ENCODE measurements around the gene PID1. TPM values are rescaled to one million over a fixed set of nuclear protein-coding genes. Genes with fewer than 3 reads are reported as not detected.

The PID1 gene
- total RNA-seq, 1 experiment from 2014 or later, result 2.6 TPM

DNA sequence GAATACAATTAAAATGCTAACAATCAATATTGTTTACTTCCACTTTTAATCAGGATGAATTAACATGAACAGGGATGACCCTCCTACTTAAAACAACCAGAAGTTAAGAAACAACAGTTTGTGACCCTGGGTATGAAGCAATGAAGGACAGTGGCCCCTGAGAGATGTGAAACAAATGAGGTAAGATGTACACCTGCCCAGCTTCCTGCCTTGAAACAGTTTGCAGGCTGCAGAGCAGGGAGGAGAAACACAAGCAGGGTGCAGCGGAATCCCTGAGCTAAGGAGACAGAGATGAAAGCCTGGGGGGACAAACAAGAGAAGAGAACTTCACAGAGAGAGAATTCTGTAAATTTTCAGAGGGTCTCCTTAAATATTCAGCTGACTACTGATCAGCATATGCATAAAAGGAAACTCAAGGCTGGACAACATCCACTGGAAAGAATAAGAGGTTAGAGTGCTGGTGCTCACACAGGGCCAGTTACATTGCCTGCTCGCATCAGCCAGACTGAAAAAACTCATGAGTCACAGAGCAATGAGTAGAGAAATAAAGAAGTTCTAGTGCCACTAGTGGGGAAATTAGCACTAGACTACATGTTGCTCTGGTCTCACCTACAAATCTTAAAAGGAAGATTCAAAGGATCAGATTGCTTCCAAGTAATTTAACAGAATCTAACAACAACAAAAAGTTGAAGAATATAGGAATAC is 106.4 kb downstream of the PID1 start:
- H3K36me3 Mint-ChIP-seq, result no peaks in the 10 kb centered on the region
- H3K27ac Mint-ChIP-seq, result peak overlapping the region; percentile 52
- no peaks in the 10 kb centered on the region for H3K9me3 Mint-ChIP-seq
- no peaks in the 10 kb centered on the region for H3K27me3 Mint-ChIP-seq (ENCODE audit: low read depth)
- DNase-seq (ENCODE audit: low spot score), result no peak
- POLR2A ChIA-PET, result no interaction called here
- ATAC-seq, result peak; percentile 61
- TF ChIP-seq, protein P1, sequence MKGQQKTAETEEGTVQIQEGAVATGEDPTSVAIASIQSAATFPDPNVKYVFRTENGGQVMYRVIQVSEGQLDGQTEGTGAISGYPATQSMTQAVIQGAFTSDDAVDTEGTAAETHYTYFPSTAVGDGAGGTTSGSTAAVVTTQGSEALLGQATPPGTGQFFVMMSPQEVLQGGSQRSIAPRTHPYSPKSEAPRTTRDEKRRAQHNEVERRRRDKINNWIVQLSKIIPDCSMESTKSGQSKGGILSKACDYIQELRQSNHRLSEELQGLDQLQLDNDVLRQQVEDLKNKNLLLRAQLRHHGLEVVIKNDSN (CRISPR knock-in tag; IDR thresholded peaks at IDR 0.05), result no peak
- TF ChIP-seq, protein P2, sequence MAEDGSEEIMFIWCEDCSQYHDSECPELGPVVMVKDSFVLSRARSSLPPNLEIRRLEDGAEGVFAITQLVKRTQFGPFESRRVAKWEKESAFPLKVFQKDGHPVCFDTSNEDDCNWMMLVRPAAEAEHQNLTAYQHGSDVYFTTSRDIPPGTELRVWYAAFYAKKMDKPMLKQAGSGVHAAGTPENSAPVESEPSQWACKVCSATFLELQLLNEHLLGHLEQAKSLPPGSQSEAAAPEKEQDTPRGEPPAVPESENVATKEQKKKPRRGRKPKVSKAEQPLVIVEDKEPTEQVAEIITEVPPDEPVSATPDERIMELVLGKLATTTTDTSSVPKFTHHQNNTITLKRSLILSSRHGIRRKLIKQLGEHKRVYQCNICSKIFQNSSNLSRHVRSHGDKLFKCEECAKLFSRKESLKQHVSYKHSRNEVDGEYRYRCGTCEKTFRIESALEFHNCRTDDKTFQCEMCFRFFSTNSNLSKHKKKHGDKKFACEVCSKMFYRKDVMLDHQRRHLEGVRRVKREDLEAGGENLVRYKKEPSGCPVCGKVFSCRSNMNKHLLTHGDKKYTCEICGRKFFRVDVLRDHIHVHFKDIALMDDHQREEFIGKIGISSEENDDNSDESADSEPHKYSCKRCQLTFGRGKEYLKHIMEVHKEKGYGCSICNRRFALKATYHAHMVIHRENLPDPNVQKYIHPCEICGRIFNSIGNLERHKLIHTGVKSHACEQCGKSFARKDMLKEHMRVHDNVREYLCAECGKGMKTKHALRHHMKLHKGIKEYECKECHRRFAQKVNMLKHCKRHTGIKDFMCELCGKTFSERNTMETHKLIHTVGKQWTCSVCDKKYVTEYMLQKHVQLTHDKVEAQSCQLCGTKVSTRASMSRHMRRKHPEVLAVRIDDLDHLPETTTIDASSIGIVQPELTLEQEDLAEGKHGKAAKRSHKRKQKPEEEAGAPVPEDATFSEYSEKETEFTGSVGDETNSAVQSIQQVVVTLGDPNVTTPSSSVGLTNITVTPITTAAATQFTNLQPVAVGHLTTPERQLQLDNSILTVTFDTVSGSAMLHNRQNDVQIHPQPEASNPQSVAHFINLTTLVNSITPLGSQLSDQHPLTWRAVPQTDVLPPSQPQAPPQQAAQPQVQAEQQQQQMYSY (CRISPR knock-in tag; IDR thresholded peaks at IDR 0.05), result no peak
- TF ChIP-seq ZNF671 (CRISPR knock-in tag; IDR thresholded peaks at IDR 0.05) (no peak), GRHL2 (CRISPR knock-in tag; IDR thresholded peaks at IDR 0.05; ENCODE audit: insufficient replicate concordance, severe bottlenecking) (no peak)
- no peak overlapping the region for H3K4me3 Mint-ChIP-seq
- H3K4me1 Mint-ChIP-seq, result peaks cover 11% of the 10 kb centered on the region
- CTCF ChIA-PET, result interaction anchor here (1.1 kb wide), 1 partner anchor 109 kb away, joined by 5 read pairs; no protein-coding TSS in a partner anchor

DNA sequence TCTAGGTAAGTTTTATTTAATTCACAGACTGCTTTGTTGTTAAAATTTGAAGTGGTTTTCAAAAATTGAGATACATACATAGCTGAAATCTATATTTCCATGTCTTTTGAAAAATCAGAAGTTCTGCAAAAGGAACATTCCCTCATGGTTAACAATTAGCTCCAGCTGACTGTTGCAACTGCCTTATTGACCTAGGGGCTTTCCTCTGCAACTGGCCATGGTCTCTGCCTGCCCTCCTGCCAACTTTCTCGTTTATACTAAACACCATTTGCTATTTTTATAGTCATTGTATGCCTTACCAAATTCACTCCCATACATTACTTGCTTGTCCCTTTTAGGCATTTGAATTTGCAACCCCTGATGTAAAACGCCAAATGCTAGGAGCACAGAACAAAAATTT is 107.2 kb downstream of the PID1 start:
- ChIA-PET CTCF (interaction anchor here (1.1 kb wide), 1 partner anchor 110 kb away, joined by 5 read pairs; no protein-coding TSS in a partner anchor), POLR2A (no interaction called here)
- TF ChIP-seq, protein P3, sequence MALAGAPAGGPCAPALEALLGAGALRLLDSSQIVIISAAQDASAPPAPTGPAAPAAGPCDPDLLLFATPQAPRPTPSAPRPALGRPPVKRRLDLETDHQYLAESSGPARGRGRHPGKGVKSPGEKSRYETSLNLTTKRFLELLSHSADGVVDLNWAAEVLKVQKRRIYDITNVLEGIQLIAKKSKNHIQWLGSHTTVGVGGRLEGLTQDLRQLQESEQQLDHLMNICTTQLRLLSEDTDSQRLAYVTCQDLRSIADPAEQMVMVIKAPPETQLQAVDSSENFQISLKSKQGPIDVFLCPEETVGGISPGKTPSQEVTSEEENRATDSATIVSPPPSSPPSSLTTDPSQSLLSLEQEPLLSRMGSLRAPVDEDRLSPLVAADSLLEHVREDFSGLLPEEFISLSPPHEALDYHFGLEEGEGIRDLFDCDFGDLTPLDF (CRISPR knock-in tag; IDR thresholded peaks at IDR 0.05), result no peak
- TF ChIP-seq, protein P4, sequence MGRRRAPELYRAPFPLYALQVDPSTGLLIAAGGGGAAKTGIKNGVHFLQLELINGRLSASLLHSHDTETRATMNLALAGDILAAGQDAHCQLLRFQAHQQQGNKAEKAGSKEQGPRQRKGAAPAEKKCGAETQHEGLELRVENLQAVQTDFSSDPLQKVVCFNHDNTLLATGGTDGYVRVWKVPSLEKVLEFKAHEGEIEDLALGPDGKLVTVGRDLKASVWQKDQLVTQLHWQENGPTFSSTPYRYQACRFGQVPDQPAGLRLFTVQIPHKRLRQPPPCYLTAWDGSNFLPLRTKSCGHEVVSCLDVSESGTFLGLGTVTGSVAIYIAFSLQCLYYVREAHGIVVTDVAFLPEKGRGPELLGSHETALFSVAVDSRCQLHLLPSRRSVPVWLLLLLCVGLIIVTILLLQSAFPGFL (CRISPR knock-in tag; IDR thresholded peaks at IDR 0.05; ENCODE audit: borderline replicate concordance), result no peak
- TF ChIP-seq, protein P5, sequence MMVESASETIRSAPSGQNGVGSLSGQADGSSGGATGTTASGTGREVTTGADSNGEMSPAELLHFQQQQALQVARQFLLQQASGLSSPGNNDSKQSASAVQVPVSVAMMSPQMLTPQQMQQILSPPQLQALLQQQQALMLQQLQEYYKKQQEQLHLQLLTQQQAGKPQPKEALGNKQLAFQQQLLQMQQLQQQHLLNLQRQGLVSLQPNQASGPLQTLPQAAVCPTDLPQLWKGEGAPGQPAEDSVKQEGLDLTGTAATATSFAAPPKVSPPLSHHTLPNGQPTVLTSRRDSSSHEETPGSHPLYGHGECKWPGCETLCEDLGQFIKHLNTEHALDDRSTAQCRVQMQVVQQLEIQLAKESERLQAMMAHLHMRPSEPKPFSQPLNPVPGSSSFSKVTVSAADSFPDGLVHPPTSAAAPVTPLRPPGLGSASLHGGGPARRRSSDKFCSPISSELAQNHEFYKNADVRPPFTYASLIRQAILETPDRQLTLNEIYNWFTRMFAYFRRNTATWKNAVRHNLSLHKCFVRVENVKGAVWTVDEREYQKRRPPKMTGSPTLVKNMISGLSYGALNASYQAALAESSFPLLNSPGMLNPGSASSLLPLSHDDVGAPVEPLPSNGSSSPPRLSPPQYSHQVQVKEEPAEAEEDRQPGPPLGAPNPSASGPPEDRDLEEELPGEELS (CRISPR knock-in tag; IDR thresholded peaks at IDR 0.05), result no peak
- TF ChIP-seq TCF7 (CRISPR knock-in tag; IDR thresholded peaks at IDR 0.05; ENCODE audit: low read depth), result no peak
- no peak for TF ChIP-seq ZNF671 (CRISPR knock-in tag; IDR thresholded peaks at IDR 0.05)
- TF ChIP-seq EMX1 (CRISPR knock-in tag; IDR thresholded peaks at IDR 0.05), result no peak
- no peak for TF ChIP-seq ZNF121 (CRISPR knock-in tag; IDR thresholded peaks at IDR 0.05)
- TF ChIP-seq ETV6 (CRISPR knock-in tag; IDR thresholded peaks at IDR 0.05), result no peak
- no peak for TF ChIP-seq MYBL2 (CRISPR knock-in tag; IDR thresholded peaks at IDR 0.05)
- no peak for TF ChIP-seq SMAD3 (CRISPR knock-in tag; IDR thresholded peaks at IDR 0.05; ENCODE audit: borderline replicate concordance)
- TF ChIP-seq FOXP1 (CRISPR knock-in tag; IDR thresholded peaks at IDR 0.05; ENCODE audit: borderline replicate concordance), result no peak
- TF ChIP-seq NR2C2 (CRISPR knock-in tag; IDR thresholded peaks at IDR 0.05), result no peak
- TF ChIP-seq JAZF1 (CRISPR knock-in tag; IDR thresholded peaks at IDR 0.05), result no peak
- TF ChIP-seq, protein P6, sequence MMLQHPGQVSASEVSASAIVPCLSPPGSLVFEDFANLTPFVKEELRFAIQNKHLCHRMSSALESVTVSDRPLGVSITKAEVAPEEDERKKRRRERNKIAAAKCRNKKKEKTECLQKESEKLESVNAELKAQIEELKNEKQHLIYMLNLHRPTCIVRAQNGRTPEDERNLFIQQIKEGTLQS (CRISPR knock-in tag; conservative IDR thresholded peaks at IDR 0.05), result no peak
- TF ChIP-seq NR1H2 (CRISPR knock-in tag; IDR thresholded peaks at IDR 0.05), result no peak
- TF ChIP-seq, protein P7, sequence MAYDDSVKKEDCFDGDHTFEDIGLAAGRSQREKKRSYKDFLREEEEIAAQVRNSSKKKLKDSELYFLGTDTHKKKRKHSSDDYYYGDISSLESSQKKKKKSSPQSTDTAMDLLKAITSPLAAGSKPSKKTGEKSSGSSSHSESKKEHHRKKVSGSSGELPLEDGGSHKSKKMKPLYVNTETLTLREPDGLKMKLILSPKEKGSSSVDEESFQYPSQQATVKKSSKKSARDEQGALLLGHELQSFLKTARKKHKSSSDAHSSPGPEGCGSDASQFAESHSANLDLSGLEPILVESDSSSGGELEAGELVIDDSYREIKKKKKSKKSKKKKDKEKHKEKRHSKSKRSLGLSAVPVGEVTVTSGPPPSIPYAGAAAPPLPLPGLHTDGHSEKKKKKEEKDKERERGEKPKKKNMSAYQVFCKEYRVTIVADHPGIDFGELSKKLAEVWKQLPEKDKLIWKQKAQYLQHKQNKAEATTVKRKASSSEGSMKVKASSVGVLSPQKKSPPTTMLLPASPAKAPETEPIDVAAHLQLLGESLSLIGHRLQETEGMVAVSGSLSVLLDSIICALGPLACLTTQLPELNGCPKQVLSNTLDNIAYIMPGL (CRISPR knock-in tag; IDR thresholded peaks at IDR 0.05), result no peak
- TF ChIP-seq, protein P8, sequence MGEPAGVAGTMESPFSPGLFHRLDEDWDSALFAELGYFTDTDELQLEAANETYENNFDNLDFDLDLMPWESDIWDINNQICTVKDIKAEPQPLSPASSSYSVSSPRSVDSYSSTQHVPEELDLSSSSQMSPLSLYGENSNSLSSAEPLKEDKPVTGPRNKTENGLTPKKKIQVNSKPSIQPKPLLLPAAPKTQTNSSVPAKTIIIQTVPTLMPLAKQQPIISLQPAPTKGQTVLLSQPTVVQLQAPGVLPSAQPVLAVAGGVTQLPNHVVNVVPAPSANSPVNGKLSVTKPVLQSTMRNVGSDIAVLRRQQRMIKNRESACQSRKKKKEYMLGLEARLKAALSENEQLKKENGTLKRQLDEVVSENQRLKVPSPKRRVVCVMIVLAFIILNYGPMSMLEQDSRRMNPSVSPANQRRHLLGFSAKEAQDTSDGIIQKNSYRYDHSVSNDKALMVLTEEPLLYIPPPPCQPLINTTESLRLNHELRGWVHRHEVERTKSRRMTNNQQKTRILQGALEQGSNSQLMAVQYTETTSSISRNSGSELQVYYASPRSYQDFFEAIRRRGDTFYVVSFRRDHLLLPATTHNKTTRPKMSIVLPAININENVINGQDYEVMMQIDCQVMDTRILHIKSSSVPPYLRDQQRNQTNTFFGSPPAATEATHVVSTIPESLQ (CRISPR knock-in tag; IDR thresholded peaks at IDR 0.05), result no peak
- no peak for TF ChIP-seq SOX15 (CRISPR knock-in tag; IDR thresholded peaks at IDR 0.05)
- peaks cover 11% of the 10 kb centered on the region for H3K4me1 Mint-ChIP-seq
- no peaks in the 10 kb centered on the region for H3K36me3 Mint-ChIP-seq
- no peak overlapping the region for H3K4me3 Mint-ChIP-seq
- H3K27me3 Mint-ChIP-seq (ENCODE audit: low read depth), result no peaks in the 10 kb centered on the region
- ATAC-seq (no peak), DNase-seq (ENCODE audit: low spot score) (no peak)
- H3K27ac Mint-ChIP-seq, result no peak overlapping the region
- no peaks in the 10 kb centered on the region for H3K9me3 Mint-ChIP-seq
